HEK293 (cell line): Measurements from ENCODE around the gene PRSS3.
"Not testable (repeated sequence)": the region's sequence is repeated elsewhere in the genome, so short reads cannot be mapped to it uniquely, and the experiment has no call there.

Experiments
- CTCF ChIA-PET: fragments of 350-600 bp; formaldehyde crosslinking; extraction: SDS; loops from one replicate; lab custom pipeline; 2021; ENCODE audit warnings: antibody characterized with exemption; lab: Yijun Ruan, JAX
- POLR2A ChIA-PET: fragments of 300-600 bp; formaldehyde crosslinking; extraction: SDS; loops from one replicate; lab custom pipeline; 2020; ENCODE audit warnings: antibody characterized with exemption, inconsistent platforms; lab: Yijun Ruan, JAX
- H3K27ac ChIP-seq: fragments of 200-500 bp; sonication (Bioruptor generic); 2 replicates; pipeline ENCODE4 v1.5.1; 2014; ENCODE audit warnings: low read depth, low read length, control low read depth, inconsistent platforms; ENCODE audit errors: extremely low read depth
- H3K36me3 ChIP-seq, 2 experiments: fragments of 200-500 bp in 1 of 2; sonication (Bioruptor generic) in 1 of 2; 1 replicate in 1 of 2; 2 replicates in 1 of 2; pipeline ENCODE4 v1.5.1; 2014 to 2017; ENCODE audit warnings: inconsistent platforms in 2 of 2, low read length in 2 of 2; ENCODE audit not compliant: control insufficient read depth in 2 of 2, insufficient read depth in 1 of 2
- H3K4me1 ChIP-seq: fragments of 200-500 bp; sonication (Bioruptor generic); 2 replicates; pipeline ENCODE4 v1.5.1; 2014; ENCODE audit warnings: mild to moderate bottlenecking, low read length, inconsistent platforms; ENCODE audit not compliant: control insufficient read depth, insufficient read depth
- H3K4me3 ChIP-seq: 2 replicates; pipeline ENCODE4 v1.5.1; 2011; ENCODE audit warnings: low read depth, mild to moderate bottlenecking, control low read depth, low read length, moderate library complexity
- H3K9me3 ChIP-seq: fragments of 200-500 bp; sonication (Bioruptor generic); 2 replicates; pipeline ENCODE4 v1.5.1; 2014; ENCODE audit warnings: low read depth, low read length, inconsistent platforms; ENCODE audit not compliant: control insufficient read depth, insufficient read depth
- MEIS1 ChIP-seq: sonication (generic); formaldehyde crosslinking; IDR thresholded peaks from 2 replicates; pipeline ENCODE4 v1.8.1; 2022; ENCODE audit warnings: missing genetic modification reagents, mild to moderate bottlenecking, borderline replicate concordance
- RBAK ChIP-seq: fragments of 450-650 bp; formaldehyde crosslinking; IDR thresholded peaks from 2 replicates; pipeline ENCODE4 v1.5.1; 2016; ENCODE audit warnings: missing biosample characterization, missing genetic modification characterization
- REPIN1 ChIP-seq: fragments of 450-650 bp; formaldehyde crosslinking; IDR thresholded peaks from 2 replicates; pipeline ENCODE4 v1.5.1; 2017; ENCODE audit warnings: missing biosample characterization, missing genetic modification characterization, low read depth
- SCRT1 ChIP-seq: fragments of 450-650 bp; formaldehyde crosslinking; IDR thresholded peaks from 2 replicates; pipeline ENCODE4 v1.5.1; 2016; ENCODE audit warnings: missing biosample characterization, missing genetic modification characterization, borderline replicate concordance
- ZBTB8A ChIP-seq: fragments of 450-650 bp; formaldehyde crosslinking; IDR thresholded peaks from 2 replicates; pipeline ENCODE4 v1.5.1; 2016; ENCODE audit warnings: missing biosample characterization, missing genetic modification characterization
- ZFP3 ChIP-seq: fragments of 450-650 bp; formaldehyde crosslinking; IDR thresholded peaks from 2 replicates; pipeline ENCODE4 v1.5.1; 2016; ENCODE audit warnings: low read depth, missing biosample characterization, missing genetic modification characterization
- ZNF184 ChIP-seq: fragments of 450-650 bp; IDR thresholded peaks from 2 replicates; pipeline ENCODE4 v1.5.1; 2018; ENCODE audit warnings: missing biosample characterization, mild to moderate bottlenecking, missing genetic modification characterization
- ZNF221 ChIP-seq: fragments of 450-650 bp; formaldehyde crosslinking; IDR thresholded peaks from 2 replicates; pipeline ENCODE4 v1.5.1; 2017; ENCODE audit warnings: missing biosample characterization, missing genetic modification characterization, borderline replicate concordance
- ZNF404 ChIP-seq: fragments of 450-650 bp; formaldehyde crosslinking; IDR thresholded peaks from 2 replicates; pipeline ENCODE4 v1.5.1; 2017; ENCODE audit warnings: missing biosample characterization, missing genetic modification characterization
- ZNF416 ChIP-seq: fragments of 450-650 bp; formaldehyde crosslinking; IDR thresholded peaks from 2 replicates; pipeline ENCODE4 v1.5.1; 2016; ENCODE audit warnings: missing biosample characterization, missing genetic modification characterization
- ZNF548 ChIP-seq: fragments of 450-650 bp; formaldehyde crosslinking; IDR thresholded peaks from 2 replicates; pipeline ENCODE4 v1.5.1; 2016; ENCODE audit warnings: missing biosample characterization, missing genetic modification characterization
- ZNF560 ChIP-seq: fragments of 450-650 bp; formaldehyde crosslinking; IDR thresholded peaks from 2 replicates; pipeline ENCODE4 v1.5.1; 2017; ENCODE audit warnings: missing biosample characterization, missing genetic modification characterization, borderline replicate concordance
- ZNF670 ChIP-seq: fragments of 450-650 bp; formaldehyde crosslinking; IDR thresholded peaks from 2 replicates; pipeline ENCODE4 v1.5.1; 2016; ENCODE audit warnings: missing biosample characterization, missing genetic modification characterization, low read depth
- ZNF677 ChIP-seq: fragments of 450-650 bp; IDR thresholded peaks from 2 replicates; pipeline ENCODE4 v1.5.0; 2018; ENCODE audit warnings: missing biosample characterization, mild to moderate bottlenecking, missing genetic modification characterization, moderate library complexity
- ZNF792 ChIP-seq: fragments of 450-650 bp; formaldehyde crosslinking; IDR thresholded peaks from 2 replicates; pipeline ENCODE4 v1.5.1; 2016; ENCODE audit warnings: missing biosample characterization, missing genetic modification characterization
- ZNF830 ChIP-seq: fragments of 450-650 bp; IDR thresholded peaks from 2 replicates; pipeline ENCODE4 v1.5.0; 2018; ENCODE audit warnings: missing biosample characterization, missing genetic modification characterization, low read depth, mild to moderate bottlenecking, moderate library complexity
- ZSCAN23 ChIP-seq: fragments of 450-650 bp; formaldehyde crosslinking; IDR thresholded peaks from 2 replicates; pipeline ENCODE4 v1.5.1; 2016; ENCODE audit warnings: missing biosample characterization, missing genetic modification characterization
- TF ChIP-seq, protein P1 (sequence below): fragments of 450-650 bp; formaldehyde crosslinking; IDR thresholded peaks from 2 replicates; pipeline ENCODE4 v1.5.1; 2017; ENCODE audit warnings: missing biosample characterization, missing genetic modification characterization
- TF ChIP-seq, protein P2 (sequence below): fragments of 450-650 bp; formaldehyde crosslinking; IDR thresholded peaks from 2 replicates; pipeline ENCODE4 v1.5.1; 2016; ENCODE audit warnings: missing biosample characterization, missing genetic modification characterization
- TF ChIP-seq, protein P3 (sequence below): fragments of 450-650 bp; formaldehyde crosslinking; IDR thresholded peaks from 2 replicates; pipeline ENCODE4 v1.5.1; 2016; ENCODE audit warnings: missing biosample characterization, missing genetic modification characterization

The PRSS3 gene

DNA sequence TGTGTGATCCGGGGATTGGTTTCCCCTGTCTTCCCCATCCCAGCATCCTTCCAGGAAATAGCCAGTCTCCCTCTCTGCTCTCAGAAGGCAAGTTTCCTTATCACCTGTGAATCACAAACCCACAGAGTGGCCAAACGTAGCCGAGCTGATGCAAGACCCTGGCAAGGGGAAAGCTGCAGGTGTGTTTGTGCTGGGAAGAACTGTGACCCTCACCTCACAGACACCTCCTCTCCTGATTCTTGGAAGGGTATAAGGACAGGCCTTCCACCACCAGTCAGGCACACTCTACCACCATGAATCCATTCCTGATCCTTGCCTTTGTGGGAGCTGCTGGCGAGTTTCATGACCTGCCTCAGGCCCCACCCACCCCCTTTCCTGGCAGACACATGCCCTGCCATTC is at the start of gene PRSS3:
PRSS3 (plus strand) TSS at position 281 of the 400 bp plus-strand sequence; CDS start at position 294, 13 bp downstream.
- Histone ChIP-seq H3K4me1 (no peaks in the 10 kb centered on the region), H3K36me3 (no peaks in the 10 kb centered on the region), H3K27ac (no peak within 1 kb of the TSS), H3K9me3 (no peaks in the 10 kb centered on the region), H3K4me3 (no peak within 1 kb of the TSS)
- ChIA-PET POLR2A (interaction anchor here (0.5 kb wide), 1 partner anchor 11 kb away, joined by 3 read pairs; no protein-coding TSS in a partner anchor), CTCF (interaction anchor here (0.8 kb wide), 1 partner anchor 42 kb away, joined by 3 read pairs; no protein-coding TSS in a partner anchor)
- TF ChIP-seq ZNF670 (tag by site-specific recombination) = no peak
- TF ChIP-seq MEIS1 (CRISPR knock-in tag) = no peak
- TF ChIP-seq ZSCAN23 (tag by site-specific recombination) = no peak
- no peak for TF ChIP-seq SCRT1 (tag by site-specific recombination)
- TF ChIP-seq RBAK (tag by site-specific recombination) = no peak
- TF ChIP-seq ZNF184 (tag by site-specific recombination) = no peak
- TF ChIP-seq ZBTB8A (tag by site-specific recombination) = no peak
- no peak for TF ChIP-seq ZNF677 (tag by site-specific recombination)
- TF ChIP-seq ZNF548 (tag by site-specific recombination) = no peak

DNA sequence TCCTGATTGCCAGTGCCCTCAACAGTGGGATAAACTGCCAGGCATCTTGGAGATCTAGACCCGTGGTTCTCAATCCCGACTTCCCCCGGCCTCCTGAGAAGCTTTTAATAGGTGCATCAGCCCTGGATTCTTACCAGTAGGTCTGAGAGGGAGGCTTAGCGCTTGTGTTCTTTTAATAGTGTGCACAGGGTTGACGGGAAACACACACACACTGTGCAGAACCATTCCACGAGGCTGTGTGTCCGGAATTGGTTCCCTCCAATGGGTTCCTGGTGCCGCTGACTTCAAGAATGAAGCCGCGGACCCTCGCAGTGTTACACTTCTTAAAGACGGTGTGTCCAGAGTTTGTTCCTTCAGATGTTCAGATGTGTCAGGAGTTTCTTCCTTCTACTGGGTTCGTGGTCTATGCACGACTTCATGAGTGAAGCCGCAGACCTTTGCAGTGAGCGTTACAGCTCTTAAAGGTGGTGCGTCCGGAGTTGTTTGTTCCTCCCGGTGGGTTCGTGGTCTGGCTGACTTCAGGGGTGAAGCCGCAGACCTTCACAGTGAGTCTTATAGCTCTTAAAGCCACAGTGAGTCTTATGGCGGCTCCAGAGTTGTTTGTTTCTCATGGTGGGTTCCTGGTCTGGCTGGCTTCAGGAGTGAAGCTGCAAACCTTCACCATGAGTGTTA is 46.6 kb upstream of the PRSS3 start:
- POLR2A ChIA-PET = no interaction called here
- H3K4me1 ChIP-seq = no peaks in the 10 kb centered on the region
- H3K27ac ChIP-seq = no peak overlapping the region
- CTCF ChIA-PET = interaction anchor here (0.6 to 1.9 kb wide), 6 partner anchors 9 to 291 kb away, joined by 3 to 8 read pairs (median 4); no protein-coding TSS in a partner anchor
- H3K9me3 ChIP-seq = no peaks in the 10 kb centered on the region
- H3K36me3 ChIP-seq = no peaks in the 10 kb centered on the region
- no peak overlapping the region for H3K4me3 ChIP-seq
- no peak for TF ChIP-seq ZFP3 (tag by site-specific recombination)
- TF ChIP-seq, protein P1, sequence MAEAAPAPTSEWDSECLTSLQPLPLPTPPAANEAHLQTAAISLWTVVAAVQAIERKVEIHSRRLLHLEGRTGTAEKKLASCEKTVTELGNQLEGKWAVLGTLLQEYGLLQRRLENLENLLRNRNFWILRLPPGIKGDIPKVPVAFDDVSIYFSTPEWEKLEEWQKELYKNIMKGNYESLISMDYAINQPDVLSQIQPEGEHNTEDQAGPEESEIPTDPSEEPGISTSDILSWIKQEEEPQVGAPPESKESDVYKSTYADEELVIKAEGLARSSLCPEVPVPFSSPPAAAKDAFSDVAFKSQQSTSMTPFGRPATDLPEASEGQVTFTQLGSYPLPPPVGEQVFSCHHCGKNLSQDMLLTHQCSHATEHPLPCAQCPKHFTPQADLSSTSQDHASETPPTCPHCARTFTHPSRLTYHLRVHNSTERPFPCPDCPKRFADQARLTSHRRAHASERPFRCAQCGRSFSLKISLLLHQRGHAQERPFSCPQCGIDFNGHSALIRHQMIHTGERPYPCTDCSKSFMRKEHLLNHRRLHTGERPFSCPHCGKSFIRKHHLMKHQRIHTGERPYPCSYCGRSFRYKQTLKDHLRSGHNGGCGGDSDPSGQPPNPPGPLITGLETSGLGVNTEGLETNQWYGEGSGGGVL (tag by site-specific recombination) = no peak

DNA sequence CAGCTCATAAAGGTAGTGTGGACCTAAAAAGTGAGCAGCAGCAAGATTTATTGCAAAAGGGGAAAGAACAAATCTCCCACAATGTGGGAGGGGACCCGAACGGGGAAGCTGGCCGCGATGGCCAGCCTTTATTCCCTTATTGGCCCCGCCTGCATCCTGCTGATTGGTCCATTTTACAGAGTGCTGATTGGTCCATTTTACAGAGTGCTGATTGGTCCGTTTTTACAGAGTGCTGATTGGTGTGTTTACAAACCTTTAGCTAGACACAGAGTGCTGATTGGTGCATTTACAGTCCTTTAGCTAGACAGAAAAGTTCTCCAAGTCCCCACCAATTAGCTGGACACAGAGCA is 46.1 kb upstream of the PRSS3 start:
- POLR2A ChIA-PET, H3K4me1 ChIP-seq, H3K27ac ChIP-seq, H3K36me3 ChIP-seq, H3K9me3 ChIP-seq, H3K4me3 ChIP-seq: not testable (repeated sequence)
- CTCF ChIA-PET = interaction anchor here (0.6 to 1.7 kb wide), 4 partner anchors 9 to 291 kb away, joined by 3 to 8 read pairs (median 6); no protein-coding TSS in a partner anchor

DNA sequence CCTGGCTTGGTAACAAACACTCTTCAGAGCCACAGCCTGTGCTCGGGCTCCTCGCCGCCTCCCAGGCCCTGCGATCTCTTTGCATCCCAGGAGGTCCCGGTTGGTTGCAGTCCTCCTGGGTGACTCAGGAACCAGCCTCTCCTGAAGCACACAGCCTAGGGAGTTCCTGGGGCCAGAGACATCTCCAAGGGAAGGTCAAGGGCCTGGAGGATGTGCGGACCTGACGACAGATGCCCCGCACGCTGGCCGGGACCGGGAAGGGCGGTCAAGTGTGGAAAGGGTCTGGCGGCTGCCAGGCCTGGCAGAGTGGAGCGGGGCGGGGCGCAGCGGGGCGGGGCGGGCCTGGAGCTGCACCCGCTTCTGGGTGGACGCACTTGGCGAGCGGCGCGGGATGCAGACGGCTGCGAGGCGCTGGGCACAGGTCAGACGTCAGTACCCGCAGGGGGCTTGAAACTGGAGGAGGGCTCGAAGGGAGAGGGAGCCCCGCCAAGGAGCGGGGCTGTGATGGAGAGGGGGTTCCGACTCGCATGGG is 45.0 kb upstream of the PRSS3 start:
- H3K36me3 ChIP-seq = no peaks in the 10 kb centered on the region
- CTCF ChIA-PET = interaction anchor here (1.7 kb wide), 2 partner anchors 12 to 29 kb away, joined by 5 to 7 read pairs; no protein-coding TSS in a partner anchor
- POLR2A ChIA-PET = no interaction called here
- H3K4me3 ChIP-seq = peak overlapping the region; percentile 26
- no peaks in the 10 kb centered on the region for H3K4me1 ChIP-seq
- H3K9me3 ChIP-seq = no peaks in the 10 kb centered on the region
- no peak overlapping the region for H3K27ac ChIP-seq
- no peak for TF ChIP-seq ZNF560 (tag by site-specific recombination)
- no peak for TF ChIP-seq ZNF404 (tag by site-specific recombination)
- no peak for TF ChIP-seq ZNF830 (tag by site-specific recombination)
- TF ChIP-seq, protein P2, sequence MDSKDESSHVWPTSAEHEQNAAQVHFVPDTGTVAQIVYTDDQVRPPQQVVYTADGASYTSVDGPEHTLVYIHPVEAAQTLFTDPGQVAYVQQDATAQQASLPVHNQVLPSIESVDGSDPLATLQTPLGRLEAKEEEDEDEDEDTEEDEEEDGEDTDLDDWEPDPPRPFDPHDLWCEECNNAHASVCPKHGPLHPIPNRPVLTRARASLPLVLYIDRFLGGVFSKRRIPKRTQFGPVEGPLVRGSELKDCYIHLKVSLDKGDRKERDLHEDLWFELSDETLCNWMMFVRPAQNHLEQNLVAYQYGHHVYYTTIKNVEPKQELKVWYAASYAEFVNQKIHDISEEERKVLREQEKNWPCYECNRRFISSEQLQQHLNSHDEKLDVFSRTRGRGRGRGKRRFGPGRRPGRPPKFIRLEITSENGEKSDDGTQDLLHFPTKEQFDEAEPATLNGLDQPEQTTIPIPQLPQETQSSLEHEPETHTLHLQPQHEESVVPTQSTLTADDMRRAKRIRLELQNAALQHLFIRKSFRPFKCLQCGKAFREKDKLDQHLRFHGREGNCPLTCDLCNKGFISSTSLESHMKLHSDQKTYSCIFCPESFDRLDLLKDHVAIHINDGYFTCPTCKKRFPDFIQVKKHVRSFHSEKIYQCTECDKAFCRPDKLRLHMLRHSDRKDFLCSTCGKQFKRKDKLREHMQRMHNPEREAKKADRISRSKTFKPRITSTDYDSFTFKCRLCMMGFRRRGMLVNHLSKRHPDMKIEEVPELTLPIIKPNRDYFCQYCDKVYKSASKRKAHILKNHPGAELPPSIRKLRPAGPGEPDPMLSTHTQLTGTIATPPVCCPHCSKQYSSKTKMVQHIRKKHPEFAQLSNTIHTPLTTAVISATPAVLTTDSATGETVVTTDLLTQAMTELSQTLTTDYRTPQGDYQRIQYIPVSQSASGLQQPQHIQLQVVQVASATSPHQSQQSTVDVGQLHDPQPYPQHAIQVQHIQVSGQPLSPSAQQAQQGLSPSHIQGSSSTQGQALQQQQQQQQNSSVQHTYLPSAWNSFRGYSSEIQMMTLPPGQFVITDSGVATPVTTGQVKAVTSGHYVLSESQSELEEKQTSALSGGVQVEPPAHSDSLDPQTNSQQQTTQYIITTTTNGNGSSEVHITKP = no peak
- no peak for TF ChIP-seq REPIN1 (tag by site-specific recombination)
- no peak for TF ChIP-seq ZNF221 (tag by site-specific recombination)
- TF ChIP-seq ZNF792 (tag by site-specific recombination) = no peak
- TF ChIP-seq ZNF416 (tag by site-specific recombination) = no peak
- TF ChIP-seq, protein P3, sequence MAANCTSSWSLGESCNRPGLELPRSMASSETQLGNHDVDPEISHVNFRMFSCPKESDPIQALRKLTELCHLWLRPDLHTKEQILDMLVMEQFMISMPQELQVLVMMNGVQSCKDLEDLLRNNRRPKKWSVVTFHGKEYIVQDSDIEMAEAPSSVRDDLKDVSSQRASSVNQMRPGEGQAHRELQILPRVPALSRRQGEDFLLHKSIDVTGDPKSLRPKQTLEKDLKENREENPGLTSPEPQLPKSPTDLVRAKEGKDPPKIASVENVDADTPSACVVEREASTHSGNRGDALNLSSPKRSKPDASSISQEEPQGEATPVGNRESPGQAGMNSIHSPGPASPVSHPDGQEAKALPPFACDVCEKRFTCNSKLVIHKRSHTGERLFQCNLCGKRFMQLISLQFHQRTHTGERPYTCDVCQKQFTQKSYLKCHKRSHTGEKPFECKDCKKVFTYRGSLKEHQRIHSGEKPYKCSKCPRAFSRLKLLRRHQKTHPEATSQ (tag by site-specific recombination) = no peak
